ENCODE results near the gene GGCX. TPM values are rescaled to one million over a fixed set of nuclear protein-coding genes. Genes with fewer than 3 reads are reported as not detected.

GGCX gene
- total RNA-seq, 2 donors from 2014 or later, result 17.8 to 52.7 TPM

DNA sequence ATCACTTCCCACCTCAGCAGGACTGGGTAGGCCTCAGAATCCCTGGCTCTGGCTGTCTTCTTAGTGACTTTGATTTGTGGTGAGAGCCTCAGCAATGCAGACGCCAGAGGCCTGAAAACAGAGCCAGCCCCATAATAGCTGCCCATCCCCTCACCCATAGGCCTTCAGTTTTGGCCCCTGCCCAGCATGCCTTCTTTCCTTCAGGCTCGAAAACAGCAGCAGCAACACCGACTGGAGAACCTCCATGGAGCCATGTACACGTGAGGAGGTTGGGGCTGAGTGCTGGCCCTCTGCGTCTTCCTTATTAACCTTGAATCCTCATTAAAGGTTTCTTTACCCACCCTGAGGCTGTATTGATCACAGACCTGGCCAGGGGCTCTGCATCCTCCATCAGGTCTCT is 35.9 kb upstream of the GGCX start:
- Histone ChIP-seq H3K4me1 (replicated peaks) (peaks cover 12% of the 10 kb centered on the region), H3K27me3 (replicated peaks; ENCODE audit: insufficient read depth) (no peaks in the 10 kb centered on the region), H3K27ac (peak overlapping the region in 1 of 2 donors; percentile 93), H3K36me3 (no peaks in the 10 kb centered on the region), H3K9me3 (no peaks in the 10 kb centered on the region), H3K4me3 (no peak overlapping the region)
- TF ChIP-seq POLR2AphosphoS5 (IDR thresholded peaks at IDR 0.05) (no peak), POLR2A (IDR thresholded peaks at IDR 0.05) (no peak)
- TF ChIP-seq, protein P1, sequence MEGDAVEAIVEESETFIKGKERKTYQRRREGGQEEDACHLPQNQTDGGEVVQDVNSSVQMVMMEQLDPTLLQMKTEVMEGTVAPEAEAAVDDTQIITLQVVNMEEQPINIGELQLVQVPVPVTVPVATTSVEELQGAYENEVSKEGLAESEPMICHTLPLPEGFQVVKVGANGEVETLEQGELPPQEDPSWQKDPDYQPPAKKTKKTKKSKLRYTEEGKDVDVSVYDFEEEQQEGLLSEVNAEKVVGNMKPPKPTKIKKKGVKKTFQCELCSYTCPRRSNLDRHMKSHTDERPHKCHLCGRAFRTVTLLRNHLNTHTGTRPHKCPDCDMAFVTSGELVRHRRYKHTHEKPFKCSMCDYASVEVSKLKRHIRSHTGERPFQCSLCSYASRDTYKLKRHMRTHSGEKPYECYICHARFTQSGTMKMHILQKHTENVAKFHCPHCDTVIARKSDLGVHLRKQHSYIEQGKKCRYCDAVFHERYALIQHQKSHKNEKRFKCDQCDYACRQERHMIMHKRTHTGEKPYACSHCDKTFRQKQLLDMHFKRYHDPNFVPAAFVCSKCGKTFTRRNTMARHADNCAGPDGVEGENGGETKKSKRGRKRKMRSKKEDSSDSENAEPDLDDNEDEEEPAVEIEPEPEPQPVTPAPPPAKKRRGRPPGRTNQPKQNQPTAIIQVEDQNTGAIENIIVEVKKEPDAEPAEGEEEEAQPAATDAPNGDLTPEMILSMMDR (IDR thresholded peaks at IDR 0.05), result no peak
- intact Hi-C loops (cut with DNase I), result loop anchor here (5.0 kb wide), 1 partner anchor 35 kb away; the partner anchor contains the start of gene GGCX
- WGBS, result 80% methylated on average over 5 of the region's 5 CpGs
- DNase-seq (ENCODE audit: low spot score), result no peak

DNA sequence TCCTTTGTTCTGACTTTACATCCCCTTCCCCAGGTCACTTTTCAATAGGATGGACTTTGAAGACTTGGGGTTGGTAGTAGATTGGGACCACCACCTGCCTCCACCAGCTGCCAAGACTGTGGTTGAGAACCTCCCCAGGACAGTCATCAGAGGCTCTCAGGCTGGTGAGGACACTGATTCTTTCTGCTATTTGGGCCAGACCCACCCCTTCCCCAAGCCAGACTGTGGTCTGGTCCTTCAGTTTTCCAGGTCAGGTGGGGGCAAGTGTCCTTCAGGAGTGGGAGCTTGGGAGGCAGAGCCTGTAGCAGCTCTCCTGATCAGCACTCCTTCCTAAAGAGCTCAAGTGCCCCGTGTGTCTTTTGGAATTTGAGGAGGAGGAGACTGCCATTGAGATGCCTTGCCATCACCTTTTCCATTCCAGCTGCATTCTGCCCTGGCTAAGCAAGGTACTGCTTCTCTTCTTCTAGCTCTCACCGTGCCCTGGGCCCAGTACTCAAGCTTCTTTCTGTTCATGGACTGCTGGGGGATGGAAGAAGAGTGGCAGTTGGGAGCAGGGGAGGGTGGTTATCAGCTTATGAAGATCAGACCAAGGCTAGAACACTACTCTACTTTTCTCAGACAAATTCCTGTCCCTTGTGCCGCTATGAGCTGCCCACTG is 35.3 kb upstream of the GGCX start:
- no peaks in the 10 kb centered on the region for H3K36me3 ChIP-seq
- DNase-seq (ENCODE audit: low spot score), result no peak
- intact Hi-C loops (cut with DNase I), result loop anchor here (5.0 kb wide), 1 partner anchor 34 kb away; the partner anchor contains the start of gene GGCX

DNA sequence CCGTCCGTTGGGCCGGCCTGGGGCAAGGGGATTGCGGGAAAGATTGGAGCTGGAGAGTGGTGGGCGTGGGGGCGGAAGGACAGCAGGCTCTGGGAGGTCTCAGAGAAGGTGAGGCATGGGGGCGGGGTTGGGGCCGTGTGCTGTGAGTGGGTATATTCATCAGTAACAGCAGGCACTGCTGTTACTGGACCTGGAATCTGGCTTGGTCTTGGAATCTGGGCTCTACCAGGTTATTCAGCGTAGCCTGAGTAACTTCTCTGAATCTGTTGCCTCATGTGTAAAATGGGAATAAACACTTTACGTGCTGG is 34.7 kb upstream of the GGCX start:
- no peaks in the 10 kb centered on the region for H3K9me3 ChIP-seq
- H3K27ac ChIP-seq, result peak overlapping the region; percentile 89 to 93
- peak overlapping the region; percentile 84 to 87 for H3K4me3 ChIP-seq
- intact Hi-C loops (cut with DNase I), result loop anchor here (5.0 kb wide), 1 partner anchor 34 kb away; the partner anchor contains the start of gene GGCX
- no peak for DNase-seq (ENCODE audit: low spot score)
- WGBS, result 0% methylated on average over 10 of the region's 10 CpGs
- peaks cover 12% of the 10 kb centered on the region for H3K4me1 ChIP-seq (replicated peaks)
- H3K27me3 ChIP-seq (replicated peaks; ENCODE audit: insufficient read depth), result no peaks in the 10 kb centered on the region
- H3K36me3 ChIP-seq, result no peaks in the 10 kb centered on the region
- TF ChIP-seq POLR2A (IDR thresholded peaks at IDR 0.05) (no peak), POLR2AphosphoS5 (IDR thresholded peaks at IDR 0.05) (no peak)
- TF ChIP-seq, protein P1 (IDR thresholded peaks at IDR 0.05), result no peak

More for the DNA sequence above, 35.3 kb upstream of the GGCX start:
- Histone ChIP-seq H3K27me3 (replicated peaks; ENCODE audit: insufficient read depth) (no peaks in the 10 kb centered on the region), H3K4me1 (replicated peaks) (peaks cover 12% of the 10 kb centered on the region), H3K9me3 (no peaks in the 10 kb centered on the region), H3K4me3 (peak overlapping the region; percentile 84 to 87), H3K27ac (peak overlapping the region; percentile 89 to 93)
- WGBS, result 66% methylated on average over 3 of the region's 3 CpGs
- TF ChIP-seq POLR2AphosphoS5 (IDR thresholded peaks at IDR 0.05), result no peak
- no peak for TF ChIP-seq POLR2A (IDR thresholded peaks at IDR 0.05)
- TF ChIP-seq, protein P1 (IDR thresholded peaks at IDR 0.05), result no peak

DNA sequence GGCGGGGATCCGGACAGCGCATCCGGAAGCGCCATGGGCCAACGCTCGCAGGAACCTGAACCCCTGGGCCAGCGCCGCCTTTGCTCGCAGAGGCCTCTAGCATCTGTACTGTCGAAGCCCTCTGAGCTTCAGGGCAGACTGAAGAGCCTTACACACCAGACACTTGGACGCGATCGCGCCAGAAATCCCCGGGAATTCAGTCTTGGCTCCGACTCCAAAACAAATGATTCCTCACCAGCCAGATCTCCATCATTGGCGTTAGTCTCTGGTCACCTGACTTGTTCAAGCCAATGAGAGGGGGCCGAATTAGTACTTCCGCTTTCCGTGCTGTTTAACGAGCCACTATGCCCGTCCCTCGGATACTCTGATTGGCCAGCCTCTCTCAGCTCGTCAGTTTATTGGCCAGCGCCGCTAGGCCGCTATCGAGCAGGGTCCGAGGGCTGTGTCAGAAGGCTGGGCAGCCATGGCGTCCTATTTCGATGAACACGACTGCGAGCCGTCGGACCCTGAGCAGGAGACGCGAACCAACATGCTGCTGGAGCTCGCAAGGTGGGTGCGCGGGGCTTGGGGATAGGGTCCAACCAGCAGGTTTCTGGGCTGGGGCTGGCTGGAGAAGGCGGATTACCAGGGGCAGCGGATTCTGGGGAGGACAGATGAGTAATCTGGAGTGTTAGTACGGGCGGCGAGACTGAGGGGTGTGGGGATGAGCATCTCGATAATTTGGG is 34.2 kb upstream of the GGCX start, which contains the start of gene RNF181:
RNF181 (plus strand) TSS at position 445 of the 725 bp plus-strand sequence; CDS start at position 464, 19 bp downstream.
- Histone ChIP-seq H3K4me3 (peak within 1 kb of the TSS; percentile 84 to 87), H3K36me3 (no peaks in the 10 kb centered on the region), H3K27ac (peak within 1 kb of the TSS; percentile 89 to 93), H3K4me1 (replicated peaks) (peaks cover 12% of the 10 kb centered on the region), H3K27me3 (replicated peaks; ENCODE audit: insufficient read depth) (no peaks in the 10 kb centered on the region), H3K9me3 (no peaks in the 10 kb centered on the region)
- under 1% methylated on average over 47 of the region's 47 CpGs for WGBS
- TF ChIP-seq POLR2A (IDR thresholded peaks at IDR 0.05), result peak; percentile 89
- TF ChIP-seq POLR2AphosphoS5 (IDR thresholded peaks at IDR 0.05), result peak; percentile 97
- TF ChIP-seq, protein P1 (IDR thresholded peaks at IDR 0.05), result no peak
- intact Hi-C loops (cut with DNase I), result loop anchor here (5.0 kb wide), 1 partner anchor 33 kb away; the partner anchor contains the start of gene GGCX
- peak; percentile 98 for DNase-seq (ENCODE audit: low spot score)

All from prostate gland (tissue), 2 donors.